EH (cell line): ENCODE results near the gene SNRNP48.

ENCODE experiments used
- DNase-seq: peaks from one replicate; pipeline ENCODE4 v3.0.0-alpha.2; 2015; ENCODE audit warnings: low read depth

Gene SNRNP48

GRCh38 chr6:7559651-7560385 lies 30.2 kb upstream of the SNRNP48 start:
- DNase-seq, result no peak

GRCh38 chr6:7561153-7561964 lies 28.6 kb upstream of the SNRNP48 start:
- DNase-seq, result no peak

GRCh38 chr6:7562769-7563168 lies 27.2 kb upstream of the SNRNP48 start:
- DNase-seq, result no peak

- peak; percentile 32 for DNase-seq
Measured at GRCh38 chr6:7566107-7566506, 23.9 kb upstream of the SNRNP48 start.

- no peak for DNase-seq
Measured at GRCh38 chr6:7566617-7567173, 23.3 kb upstream of the SNRNP48 start.

- DNase-seq, result peak; percentile 81
Measured at GRCh38 chr6:7568021-7568420, 22.0 kb upstream of the SNRNP48 start.

GRCh38 chr6:7569082-7569481 lies 20.9 kb upstream of the SNRNP48 start:
- no peak for DNase-seq

GRCh38 chr6:7572213-7572943 lies 17.6 kb upstream of the SNRNP48 start:
- no peak for DNase-seq

GRCh38 chr6:7574500-7574899 lies 15.5 kb upstream of the SNRNP48 start:
- DNase-seq, result no peak

GRCh38 chr6:7578516-7578915 lies 11.5 kb upstream of the SNRNP48 start:
- no peak for DNase-seq

GRCh38 chr6:7578931-7579330 lies 11.1 kb upstream of the SNRNP48 start:
- no peak for DNase-seq

GRCh38 chr6:7579851-7580250 lies 10.1 kb upstream of the SNRNP48 start:
- no peak for DNase-seq

GRCh38 chr6:7580537-7580926 lies 9.5 kb upstream of the SNRNP48 start:
- no peak for DNase-seq

- DNase-seq, result no peak
Measured at GRCh38 chr6:7580927-7581618, 8.9 kb upstream of the SNRNP48 start.

GRCh38 chr6:7585287-7585930 lies 4.6 kb upstream of the SNRNP48 start:
- no peak for DNase-seq

GRCh38 chr6:7587631-7588100 lies 2.3 kb upstream of the SNRNP48 start:
- DNase-seq, result peak; percentile 83

- no peak for DNase-seq
Measured at GRCh38 chr6:7588506-7588905, 1.5 kb upstream of the SNRNP48 start.

- DNase-seq, result no peak
Measured at GRCh38 chr6:7589221-7589620, 777 bp upstream of the SNRNP48 start.

GRCh38 chr6:7590918-7591302 lies 912 bp downstream of the SNRNP48 start:
- peak; percentile 48 for DNase-seq

- no peak for DNase-seq
Measured at GRCh38 chr6:7591770-7592169, 1.8 kb downstream of the SNRNP48 start.

GRCh38 chr6:7593229-7593628 lies 3.2 kb downstream of the SNRNP48 start:
- no peak for DNase-seq
